CD4-positive, alpha-beta memory T cell (primary cell): ENCODE results near the gene SYCN. TPM values are rescaled to one million over a fixed set of nuclear protein-coding genes. Genes with fewer than 3 reads are reported as not detected.

Source experiments
- CTCF ChIA-PET: fragments of 350-600 bp; sonication (Branson Sonifier 250); formaldehyde crosslinking; loops from one replicate; lab custom pipeline; 2021; ENCODE audit warnings: inconsistent platforms; ENCODE audit not compliant: partially characterized antibody; lab: Charles Lee
- POLR2A ChIA-PET: fragments of 350-600 bp; sonication (Branson Sonifier 250); formaldehyde crosslinking; loops from one replicate; lab custom pipeline; 2021; ENCODE audit not compliant: partially characterized antibody; lab: Charles Lee
- DNase-seq, 5 donors: peaks; one replicate each; pipeline versions ENCODE4 v3.0.0 to v3.0.0-alpha.2; 2020 to 2022; ENCODE audit warnings: mixed read lengths in 1 of 5
- H3K27ac ChIP-seq: one replicate; pipeline ENCODE4 v1.7.0; 2013; ENCODE audit warnings: low read depth, low read length
- H3K27me3 ChIP-seq: 2 replicates; pipeline ENCODE4 v1.7.0; 2013; ENCODE audit warnings: mild to moderate bottlenecking, low read length, moderate library complexity; ENCODE audit not compliant: insufficient read depth
- H3K36me3 ChIP-seq: 2 replicates; pipeline ENCODE4 v1.7.0; 2013; ENCODE audit warnings: mild to moderate bottlenecking, low read length, moderate library complexity; ENCODE audit not compliant: insufficient read depth
- H3K4me1 ChIP-seq: 2 replicates; pipeline ENCODE4 v1.7.0; 2013; ENCODE audit warnings: mild to moderate bottlenecking, low read length, moderate library complexity; ENCODE audit not compliant: insufficient read depth
- H3K4me3 ChIP-seq, 2 donors: one replicate each; pipeline ENCODE4 v1.7.0; 2013; ENCODE audit warnings: low read length in 2 of 2, mild to moderate bottlenecking in 1 of 2
- H3K9me3 ChIP-seq, 2 donors: one replicate each; pipeline ENCODE4 v1.7.0; 2013; ENCODE audit warnings: low read length in 2 of 2, control low read depth in 1 of 2; ENCODE audit not compliant: control insufficient read depth in 1 of 2
- H3K27ac Mint-ChIP-seq, 7 donors: one replicate each; pipeline ENCODE4 v1.8.0; 2020 to 2021; ENCODE audit warnings: mixed read lengths in 7 of 7, mild to moderate bottlenecking in 6 of 7, inconsistent platforms in 3 of 7, moderate library complexity in 3 of 7
- H3K27me3 Mint-ChIP-seq, 2 donors: one replicate each; pipeline ENCODE4 v1.8.0; 2020 to 2021; ENCODE audit warnings: mixed read lengths in 2 of 2
- H3K36me3 Mint-ChIP-seq, 2 donors: one replicate each; pipeline ENCODE4 v1.8.0; 2020 to 2021; ENCODE audit warnings: mixed read lengths in 2 of 2, inconsistent platforms in 1 of 2, mild to moderate bottlenecking in 1 of 2
- H3K4me1 Mint-ChIP-seq, 4 donors: one replicate each; pipeline ENCODE4 v1.8.0; 2020 to 2021; ENCODE audit warnings: mixed read lengths in 4 of 4, mild to moderate bottlenecking in 1 of 4
- H3K4me3 Mint-ChIP-seq, 8 donors: one replicate each; pipeline ENCODE4 v1.8.0; 2020 to 2021; ENCODE audit warnings: mixed read lengths in 8 of 8, mild to moderate bottlenecking in 7 of 8, moderate library complexity in 6 of 8, inconsistent platforms in 3 of 8
- H3K9me3 Mint-ChIP-seq, 8 donors: one replicate each; pipeline ENCODE4 v1.8.0; 2020 to 2021; ENCODE audit warnings: mixed read lengths in 8 of 8, mild to moderate bottlenecking in 5 of 8, inconsistent platforms in 3 of 8, moderate library complexity in 1 of 8
- intact Hi-C: fragments of 100-400 bp; cut with micrococcal nuclease; formaldehyde crosslinking; loops from one replicate; pipeline ENCODE4 v1.15.1; 2023
- polyA plus RNA-seq, 2 donors: library from polyadenylated mRNA; unstranded; fragments of 300-500 nt; fragmentation: Illumina TruSeq; gene quantifications; one replicate each; pipeline ENCODE4 v1.2.3, GENCODE V29; 2021
- total RNA-seq, 2 experiments: library from RNA; stranded (reverse); gene quantifications; one replicate each; pipeline ENCODE4 v1.2.3, GENCODE V29; 2021

Gene SYCN
- total and polyA plus RNA-seq, 4 experiments from 2014 or later, result not detected

- intact Hi-C loops, result loop anchor here (1.0 kb wide), 2 partner anchors 116 to 200 kb away; partner anchors contain the start of gene PLEKHG2
- Mint-ChIP-seq H3K36me3 (no peaks in the 10 kb centered on the region), H3K27me3 (peaks cover under 1 to 2% of the 10 kb centered on the region in 2 donors), H3K27ac (no peak overlapping the region), H3K4me3 (no peak overlapping the region), H3K4me1 (no peaks in the 10 kb centered on the region), H3K9me3 (peaks cover 0 to 2% (median 0%) of the 10 kb centered on the region in 8 donors)
- H3K27ac ChIP-seq, result no peak overlapping the region
- no peaks in the 10 kb centered on the region for H3K9me3 ChIP-seq
- ChIA-PET POLR2A (interaction anchor here (0.5 to 1.7 kb wide), 3 partner anchors 116 to 121 kb away, joined by 3 to 4 read pairs (median 3); no protein-coding TSS in a partner anchor), CTCF (interaction anchor here (0.7 to 1.6 kb wide), 7 partner anchors 115 to 321 kb away, joined by 3 to 7 read pairs (median 3); partner anchors contain the start of genes EID2B and GMFG)
- no peak overlapping the region for H3K4me3 ChIP-seq
- no peaks in the 10 kb centered on the region for H3K27me3 ChIP-seq
- no peaks in the 10 kb centered on the region for H3K36me3 ChIP-seq
- H3K4me1 ChIP-seq, result no peaks in the 10 kb centered on the region
- no peak for DNase-seq
Measured at GRCh38 chr19:39211731-39212374, 7.8 kb upstream of the SYCN start.

DNA sequence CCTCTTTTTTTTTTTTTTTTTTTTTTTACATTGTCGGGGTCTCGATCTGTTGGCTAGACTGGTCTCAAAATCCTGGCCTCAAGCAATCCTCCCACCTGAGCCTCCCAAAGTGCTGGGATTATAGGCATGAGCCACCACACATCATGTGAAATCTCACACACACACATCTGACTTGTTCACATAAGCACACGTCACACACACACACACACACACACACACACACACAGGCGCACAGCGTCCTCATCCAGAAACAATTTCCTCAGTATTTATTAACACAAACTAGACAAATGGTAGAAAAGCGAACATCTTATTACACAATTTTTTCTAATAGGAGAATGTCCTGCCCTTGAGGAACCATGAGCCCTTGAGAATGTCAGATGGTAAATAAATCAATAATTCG lies 5.1 kb upstream of the SYCN start:
- H3K4me3 ChIP-seq, result no peak overlapping the region
- H3K27me3 Mint-ChIP-seq, result peaks cover 7 to 8% of the 10 kb centered on the region in 2 donors
- no peaks in the 10 kb centered on the region for H3K9me3 ChIP-seq
- no peaks in the 10 kb centered on the region for H3K36me3 Mint-ChIP-seq
- no peak overlapping the region for H3K27ac Mint-ChIP-seq
- intact Hi-C loops, result no loop called here
- no peaks in the 10 kb centered on the region for H3K4me1 ChIP-seq
- no peaks in the 10 kb centered on the region for H3K4me1 Mint-ChIP-seq
- no peaks in the 10 kb centered on the region for H3K9me3 Mint-ChIP-seq
- no peak for DNase-seq
- POLR2A ChIA-PET, result no interaction called here
- H3K36me3 ChIP-seq, result no peaks in the 10 kb centered on the region
- CTCF ChIA-PET, result no interaction called here
- no peak overlapping the region for H3K4me3 Mint-ChIP-seq
- H3K27me3 ChIP-seq, result no peaks in the 10 kb centered on the region
- H3K27ac ChIP-seq, result no peak overlapping the region

GRCh38 chr19:39208175-39208795 lies 4.2 kb upstream of the SYCN start:
- H3K4me1 Mint-ChIP-seq, result no peaks in the 10 kb centered on the region
- no peak for DNase-seq
- no peak overlapping the region for H3K4me3 Mint-ChIP-seq
- intact Hi-C loops, result no loop called here
- Histone ChIP-seq H3K4me3 (no peak overlapping the region), H3K4me1 (no peaks in the 10 kb centered on the region), H3K9me3 (no peaks in the 10 kb centered on the region), H3K27ac (no peak overlapping the region), H3K36me3 (no peaks in the 10 kb centered on the region), H3K27me3 (no peaks in the 10 kb centered on the region)
- no peaks in the 10 kb centered on the region for H3K9me3 Mint-ChIP-seq
- ChIA-PET CTCF (no interaction called here), POLR2A (no interaction called here)
- no peak overlapping the region for H3K27ac Mint-ChIP-seq
- no peaks in the 10 kb centered on the region for H3K36me3 Mint-ChIP-seq
- peaks cover 9 to 13% of the 10 kb centered on the region in 2 donors for H3K27me3 Mint-ChIP-seq

DNA sequence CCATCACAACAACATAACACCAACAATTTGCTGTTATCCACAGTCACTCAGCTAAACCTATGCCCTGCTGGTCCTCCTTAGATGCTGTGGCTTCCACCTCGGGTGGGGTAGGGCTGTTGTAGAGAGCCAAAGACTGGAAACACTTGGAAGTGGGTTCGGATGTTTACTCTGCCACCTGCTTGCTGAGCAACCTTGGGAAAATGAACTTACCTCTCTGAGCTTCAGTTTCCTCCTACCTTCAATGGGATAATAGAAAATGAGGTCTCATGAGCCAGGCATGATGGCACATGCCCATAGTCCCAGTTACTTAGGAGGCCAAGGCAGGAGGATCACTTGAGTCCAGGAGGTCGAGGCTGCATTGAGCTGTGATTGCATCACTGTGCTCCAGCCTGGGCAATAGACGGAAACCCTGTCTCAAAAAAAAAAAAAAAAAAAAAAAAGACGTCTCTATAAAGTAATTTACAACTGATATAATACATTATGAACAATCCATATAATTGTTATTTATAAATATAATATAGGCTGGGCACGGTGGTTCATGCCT lies 3.3 kb upstream of the SYCN start:
- CTCF ChIA-PET, result no interaction called here
- H3K4me1 ChIP-seq, result no peaks in the 10 kb centered on the region
- no peak for DNase-seq
- intact Hi-C loops, result no loop called here
- H3K9me3 Mint-ChIP-seq, result no peaks in the 10 kb centered on the region
- no peaks in the 10 kb centered on the region for H3K9me3 ChIP-seq
- H3K36me3 Mint-ChIP-seq, result no peaks in the 10 kb centered on the region
- H3K4me1 Mint-ChIP-seq, result no peaks in the 10 kb centered on the region
- H3K27me3 Mint-ChIP-seq, result peaks cover 16 to 19% of the 10 kb centered on the region in 2 donors
- H3K27ac ChIP-seq, result no peak overlapping the region
- no peak overlapping the region for H3K27ac Mint-ChIP-seq
- no peak overlapping the region for H3K4me3 Mint-ChIP-seq
- H3K36me3 ChIP-seq, result no peaks in the 10 kb centered on the region
- POLR2A ChIA-PET, result no interaction called here
- H3K27me3 ChIP-seq, result peaks cover 6% of the 10 kb centered on the region
- H3K4me3 ChIP-seq, result no peak overlapping the region

- ChIA-PET CTCF (no interaction called here), POLR2A (no interaction called here)
- H3K4me1 ChIP-seq, result no peaks in the 10 kb centered on the region
- no peak overlapping the region for H3K4me3 ChIP-seq
- Mint-ChIP-seq H3K4me3 (no peak overlapping the region), H3K27me3 (peaks cover 24 to 28% of the 10 kb centered on the region in 2 donors), H3K36me3 (no peaks in the 10 kb centered on the region), H3K9me3 (no peaks in the 10 kb centered on the region), H3K27ac (no peak overlapping the region), H3K4me1 (no peaks in the 10 kb centered on the region)
- H3K27me3 ChIP-seq, result peaks cover 6% of the 10 kb centered on the region
- intact Hi-C loops, result no loop called here
- no peaks in the 10 kb centered on the region for H3K9me3 ChIP-seq
- no peak overlapping the region for H3K27ac ChIP-seq
- DNase-seq, result no peak
- no peaks in the 10 kb centered on the region for H3K36me3 ChIP-seq
Measured at GRCh38 chr19:39206122-39206521, 2.1 kb upstream of the SYCN start.

DNA sequence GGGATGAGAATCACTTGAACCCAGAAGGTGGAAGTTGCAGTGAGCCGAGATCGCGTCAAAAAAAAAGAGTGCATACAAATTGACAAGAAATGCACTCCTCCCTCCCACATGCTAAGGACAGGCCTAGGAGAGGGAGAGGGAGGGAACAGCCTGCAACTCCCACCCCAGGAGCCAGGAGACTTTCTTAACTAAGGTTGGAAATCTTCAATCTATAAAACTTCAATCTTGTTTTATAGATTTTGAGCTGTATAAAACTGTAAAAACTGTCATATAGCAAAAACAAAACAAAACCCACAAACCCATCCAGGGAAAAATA lies 1.3 kb upstream of the SYCN start:
- POLR2A ChIA-PET, result no interaction called here
- Histone ChIP-seq H3K4me1 (no peaks in the 10 kb centered on the region), H3K4me3 (no peak overlapping the region), H3K27ac (no peak overlapping the region), H3K9me3 (no peaks in the 10 kb centered on the region), H3K27me3 (peaks cover 6% of the 10 kb centered on the region), H3K36me3 (no peaks in the 10 kb centered on the region)
- Mint-ChIP-seq H3K27me3 (peaks cover 30 to 31% of the 10 kb centered on the region in 2 donors), H3K27ac (no peak overlapping the region), H3K4me3 (no peak overlapping the region), H3K4me1 (peaks cover 0 to 4% (median 0%) of the 10 kb centered on the region in 4 donors), H3K36me3 (no peaks in the 10 kb centered on the region), H3K9me3 (no peaks in the 10 kb centered on the region)
- CTCF ChIA-PET, result no interaction called here
- DNase-seq, result no peak
- intact Hi-C loops, result no loop called here

DNA sequence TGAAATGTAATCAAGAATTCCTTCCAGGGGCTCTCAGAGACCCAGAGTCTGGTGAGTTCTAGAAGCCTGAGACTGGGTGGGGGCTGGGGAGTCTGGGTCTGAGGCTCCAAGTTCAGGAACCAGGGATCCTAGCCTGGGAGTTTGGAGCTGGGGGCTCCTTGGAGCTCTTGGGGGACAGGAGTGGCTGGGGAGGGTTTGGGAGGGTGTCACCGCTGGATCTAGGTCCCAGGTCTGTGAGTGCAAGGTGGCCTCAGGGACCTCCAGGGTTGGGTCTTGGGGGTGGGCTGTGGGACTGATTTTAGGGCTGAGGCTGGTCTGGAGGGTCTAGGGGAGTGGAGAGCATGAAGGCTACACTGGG lies 1.1 kb downstream of the SYCN start:
- Mint-ChIP-seq H3K4me1 (peaks cover 0 to 4% (median 0%) of the 10 kb centered on the region in 4 donors), H3K4me3 (no peak overlapping the region), H3K9me3 (no peaks in the 10 kb centered on the region), H3K27ac (no peak overlapping the region), H3K27me3 (peaks cover 35 to 41% of the 10 kb centered on the region in 2 donors), H3K36me3 (no peaks in the 10 kb centered on the region)
- CTCF ChIA-PET, result interaction anchor here (1.3 kb wide), 1 partner anchor 124 kb away, joined by 3 read pairs; no protein-coding TSS in a partner anchor
- no peaks in the 10 kb centered on the region for H3K4me1 ChIP-seq
- H3K4me3 ChIP-seq, result no peak overlapping the region
- no peaks in the 10 kb centered on the region for H3K36me3 ChIP-seq
- POLR2A ChIA-PET, result no interaction called here
- peaks cover 8% of the 10 kb centered on the region for H3K27me3 ChIP-seq
- intact Hi-C loops, result no loop called here
- H3K9me3 ChIP-seq, result no peaks in the 10 kb centered on the region
- DNase-seq, result no peak
- H3K27ac ChIP-seq, result no peak overlapping the region
